Prostate gland (tissue), 2 donors: ENCODE data around the gene PIEZO2. TPM values are rescaled to one million over a fixed set of nuclear protein-coding genes. Genes with fewer than 3 reads are reported as not detected.

Experiments used
- DNase-seq: peaks from one replicate; pipeline ENCODE4 v3.0.0-alpha.2; 2019; ENCODE audit warnings: low spot score
- H3K27ac ChIP-seq, 2 donors: fragments of 200-600 bp; sonication (generic); 2 replicates each; pipeline ENCODE4 v1.5.1; 2017 to 2019
- H3K27me3 ChIP-seq: fragments of 200-600 bp; sonication (generic); replicated peaks from 2 replicates; pipeline ENCODE4 v1.5.1; 2019; ENCODE audit not compliant: insufficient read depth
- H3K36me3 ChIP-seq, 2 donors: fragments of 200-600 bp; sonication (generic); 1 replicate in 1 of 2; 2 replicates in 1 of 2; pipeline versions ENCODE4 v1.5.1 to v1.8.1; 2017 to 2019
- H3K4me1 ChIP-seq: fragments of 200-600 bp; sonication (generic); replicated peaks from 2 replicates; pipeline ENCODE4 v1.5.1; 2019
- H3K4me3 ChIP-seq, 2 donors: fragments of 200-600 bp; sonication (generic); 2 replicates each; pipeline ENCODE4 v1.5.1; 2017 to 2019
- H3K9me3 ChIP-seq: fragments of 200-600 bp; sonication (generic); 2 replicates; pipeline ENCODE4 v1.5.1; 2017
- CTCF ChIP-seq, 4 experiments: fragments of 200-600 bp in 2 of 4; fragments of 450-650 bp in 2 of 4; sonication (generic) in 2 of 4; IDR thresholded peaks; 1 replicate in 3 of 4; 2 replicates in 1 of 4; pipeline ENCODE4 v1.5.1; 2016 to 2019; ENCODE audit warnings: antibody characterized with exemption in 4 of 4, mild to moderate bottlenecking in 2 of 4, moderate library complexity in 2 of 4
- POLR2A ChIP-seq: fragments of 450-650 bp; IDR thresholded peaks from one replicate; pipeline ENCODE4 v1.6.1; 2016; ENCODE audit warnings: antibody characterized with exemption, mild to moderate bottlenecking
- POLR2AphosphoS5 ChIP-seq: sonication (generic); formaldehyde crosslinking; IDR thresholded peaks from one replicate; pipeline ENCODE4 v1.6.1; 2017; ENCODE audit warnings: antibody characterized with exemption
- WGBS: methylation state at CpG from one replicate; pipeline ENCODE4 v1.1.5; 2018; 5-methylcytosine and 5-hydroxymethylcytosine counted together
- intact Hi-C: fragments of 100-400 bp; cut with DNase I; formaldehyde crosslinking; loops from one replicate; pipeline ENCODE4 v1.14.2; 2022
- total RNA-seq, 2 donors: library from RNA; depleted of rRNA; stranded (reverse); fragments of >200 nt; gene quantifications; one replicate each; pipeline ENCODE4 v1.1.0, GENCODE V29; 2016

The PIEZO2 gene
- total RNA-seq, 2 donors from 2014 or later, result 4.1 to 19.0 TPM

DNA sequence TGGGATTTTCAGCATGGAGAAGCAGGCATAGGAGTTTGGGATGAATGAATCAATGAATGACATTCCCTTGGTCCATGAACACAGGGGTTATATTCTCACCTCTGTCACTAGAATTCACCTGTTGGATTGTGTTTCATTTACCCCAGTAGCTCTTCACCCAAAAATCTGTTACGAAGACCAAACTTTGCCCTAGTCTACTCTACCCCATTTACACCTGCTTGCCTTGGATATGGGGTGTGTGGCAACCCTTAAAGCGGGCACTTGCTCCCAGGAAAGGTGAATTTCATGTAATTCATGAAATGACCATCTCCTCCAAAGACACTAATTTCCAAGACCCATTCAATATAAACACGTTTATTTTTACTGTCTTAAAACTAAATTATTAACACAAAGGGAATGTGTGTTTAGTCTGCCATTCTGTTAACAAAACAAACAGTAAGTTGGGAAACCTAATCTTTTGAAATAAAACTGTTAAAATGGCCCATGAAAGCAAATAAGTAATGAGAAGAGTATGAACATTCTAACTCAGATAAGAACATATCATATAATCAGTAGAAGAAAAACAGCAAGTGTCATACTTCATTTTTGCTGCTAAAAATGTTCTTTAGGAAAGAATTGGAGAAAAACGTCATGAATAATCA is 355.5 kb downstream of the PIEZO2 start:
- no peak for TF ChIP-seq CTCF (IDR thresholded peaks at IDR 0.05)
- TF ChIP-seq POLR2AphosphoS5, result no peak
- TF ChIP-seq POLR2A, result no peak
- 50% methylated on average over 4 of the region's 4 CpGs for WGBS
- Histone ChIP-seq H3K9me3 (no peaks in the 10 kb centered on the region), H3K4me3 (no peak overlapping the region), H3K27ac (no peak overlapping the region), H3K36me3 (no peaks in the 10 kb centered on the region), H3K4me1 (no peaks in the 10 kb centered on the region), H3K27me3 (no peaks in the 10 kb centered on the region)
- intact Hi-C loops, result no loop called here
- DNase-seq, result no peak

DNA sequence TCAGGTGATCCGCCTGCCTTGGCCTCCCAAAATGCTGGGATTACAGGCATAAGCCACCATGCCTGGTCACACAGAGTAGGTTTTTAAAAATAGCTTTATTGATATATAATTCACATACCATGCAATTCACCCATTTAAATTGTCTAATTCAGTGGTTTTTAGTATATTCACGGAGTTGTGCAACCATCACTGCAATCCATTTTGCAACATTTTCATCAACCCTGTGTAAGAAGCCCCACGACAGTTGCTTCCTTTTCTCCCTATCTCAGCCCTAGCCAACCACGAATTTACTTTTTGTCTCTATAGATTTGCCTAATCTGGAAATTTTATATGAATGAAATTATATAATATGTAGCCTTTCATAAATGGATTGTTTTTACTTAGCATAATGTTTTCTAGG is 357.2 kb downstream of the PIEZO2 start:
- Histone ChIP-seq H3K4me1 (no peaks in the 10 kb centered on the region), H3K4me3 (no peak overlapping the region), H3K27ac (no peak overlapping the region), H3K9me3 (no peaks in the 10 kb centered on the region), H3K27me3 (no peaks in the 10 kb centered on the region), H3K36me3 (no peaks in the 10 kb centered on the region)
- DNase-seq, result no peak
- 87% methylated on average over 4 of the region's 4 CpGs for WGBS
- no peak for TF ChIP-seq POLR2A
- TF ChIP-seq CTCF (IDR thresholded peaks at IDR 0.05), result no peak
- no peak for TF ChIP-seq POLR2AphosphoS5
- intact Hi-C loops, result no loop called here

DNA sequence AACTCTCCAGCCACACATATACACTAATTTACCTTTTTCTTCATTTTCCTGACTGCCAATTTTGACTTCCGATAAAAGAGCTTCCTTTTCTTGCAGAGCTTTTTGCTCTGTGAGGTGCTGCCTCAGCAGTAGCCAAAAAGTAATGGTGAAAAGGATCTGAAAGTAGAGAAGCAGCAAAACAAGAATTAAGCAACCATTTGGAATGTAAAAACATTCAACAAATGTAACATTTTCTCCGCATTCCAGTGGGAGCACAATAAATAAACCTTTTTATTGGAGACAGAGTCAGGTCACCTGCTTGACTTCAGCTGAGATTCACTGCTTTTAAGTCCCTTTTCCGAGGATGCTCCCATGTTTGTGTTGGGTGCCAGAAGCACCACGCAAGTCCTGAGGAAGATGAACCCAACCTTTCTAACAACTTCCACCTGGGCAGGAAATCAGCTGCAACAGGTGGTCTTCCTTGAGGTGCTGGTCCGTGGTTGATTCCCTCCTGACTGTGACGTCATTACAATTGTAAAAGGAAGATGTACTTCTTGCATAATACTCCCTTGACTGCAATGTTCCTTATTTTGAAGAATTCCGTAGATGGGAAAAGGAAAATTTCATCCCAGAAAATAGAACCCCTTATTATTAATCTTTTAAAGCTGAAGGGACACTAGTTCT is 358.1 kb downstream of the PIEZO2 start:
- intact Hi-C loops, result no loop called here
- H3K4me1 ChIP-seq, result no peaks in the 10 kb centered on the region
- no peak overlapping the region for H3K4me3 ChIP-seq
- no peaks in the 10 kb centered on the region for H3K27me3 ChIP-seq
- WGBS, result 58% methylated on average over 7 of the region's 7 CpGs
- H3K36me3 ChIP-seq, result no peaks in the 10 kb centered on the region
- TF ChIP-seq POLR2A (no peak), POLR2AphosphoS5 (no peak), CTCF (IDR thresholded peaks at IDR 0.05) (no peak)
- no peak overlapping the region for H3K27ac ChIP-seq
- DNase-seq, result no peak
- no peaks in the 10 kb centered on the region for H3K9me3 ChIP-seq

DNA sequence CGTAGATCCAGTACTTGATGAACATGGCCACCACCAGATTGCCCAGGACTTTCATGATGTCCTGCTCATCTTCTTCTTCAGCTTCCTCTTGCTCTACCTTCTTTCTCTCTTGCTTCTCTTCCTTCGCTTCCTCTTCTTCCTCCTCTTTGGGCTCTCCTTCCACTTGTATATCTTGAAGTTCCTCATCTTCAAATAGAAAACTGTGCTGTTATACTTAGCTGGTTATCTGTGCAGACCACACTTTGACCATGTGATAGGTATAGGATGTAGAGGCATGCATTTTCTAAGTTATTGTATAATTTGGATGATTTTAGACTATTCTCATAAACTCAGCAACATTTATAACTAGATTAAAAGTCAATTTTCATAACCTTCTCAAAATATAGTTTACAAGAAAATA is 360.2 kb downstream of the PIEZO2 start:
- TF ChIP-seq POLR2A, result no peak
- TF ChIP-seq CTCF (IDR thresholded peaks at IDR 0.05), result no peak
- TF ChIP-seq POLR2AphosphoS5, result no peak
- 96% methylated on average over 2 of the region's 2 CpGs for WGBS

More for the DNA sequence above, 360.2 kb downstream of the PIEZO2 start:
- Histone ChIP-seq H3K27ac (no peak overlapping the region), H3K4me1 (no peaks in the 10 kb centered on the region), H3K9me3 (no peaks in the 10 kb centered on the region), H3K36me3 (no peaks in the 10 kb centered on the region), H3K27me3 (no peaks in the 10 kb centered on the region), H3K4me3 (no peak overlapping the region)
- DNase-seq, result no peak
- intact Hi-C loops, result loop anchor here (2.0 to 10.0 kb wide), 2 partner anchors 56 to 368 kb away; no protein-coding TSS in a partner anchor
